Stromal cell of bone marrow (primary cell): ENCODE results near the gene KLHL1.
A peak's percentile ranks its signal among the peaks of the same experiment; 100 is the strongest.

ENCODE experiments used
- DNase-seq: peaks from one replicate; pipeline ENCODE4 v3.0.0-alpha.2; 2012; ENCODE audit warnings: low read depth

The KLHL1 gene

GRCh38 chr13:69872321-69873047 is 235.8 kb downstream of the KLHL1 start:
- DNase-seq = no peak

GRCh38 chr13:69866555-69866954 is 241.7 kb downstream of the KLHL1 start:
- DNase-seq = no peak

GRCh38 chr13:69857183-69857821 is 250.9 kb downstream of the KLHL1 start:
- peak; percentile 4 for DNase-seq

- no peak for DNase-seq
These were observed 251.9 kb downstream of the KLHL1 start for GRCh38 chr13:69856331-69856730.

GRCh38 chr13:69828527-69828926 is 279.7 kb downstream of the KLHL1 start:
- no peak for DNase-seq

- DNase-seq = no peak
These were observed 288.1 kb downstream of the KLHL1 start for GRCh38 chr13:69820180-69820579.

- no peak for DNase-seq
These were observed 290.9 kb downstream of the KLHL1 start for GRCh38 chr13:69817333-69817869.

GRCh38 chr13:69809152-69809551 is 299.1 kb downstream of the KLHL1 start:
- no peak for DNase-seq

GRCh38 chr13:69796256-69796655 is 312.0 kb downstream of the KLHL1 start:
- DNase-seq = no peak

GRCh38 chr13:69793783-69794453 is 314.3 kb downstream of the KLHL1 start:
- no peak for DNase-seq

GRCh38 chr13:69776937-69777336 is 331.3 kb downstream of the KLHL1 start:
- no peak for DNase-seq

- DNase-seq = no peak
These were observed 338.6 kb downstream of the KLHL1 start for GRCh38 chr13:69769608-69770007.

GRCh38 chr13:69761581-69761980 is 346.7 kb downstream of the KLHL1 start:
- no peak for DNase-seq

GRCh38 chr13:69755101-69755500 is 353.2 kb downstream of the KLHL1 start:
- DNase-seq = no peak

GRCh38 chr13:69751259-69751658 is 357.0 kb downstream of the KLHL1 start:
- DNase-seq = no peak

GRCh38 chr13:69737129-69737935 is 370.9 kb downstream of the KLHL1 start:
- no peak for DNase-seq

- DNase-seq = no peak
These were observed 386.6 kb downstream of the KLHL1 start for GRCh38 chr13:69721631-69722030.

GRCh38 chr13:69720278-69720983 is 387.8 kb downstream of the KLHL1 start:
- DNase-seq = no peak

GRCh38 chr13:69706807-69707206 is 401.4 kb downstream of the KLHL1 start:
- no peak for DNase-seq

GRCh38 chr13:69704311-69704710 is 403.9 kb downstream of the KLHL1 start:
- DNase-seq = no peak

GRCh38 chr13:69690999-69691398 is 417.3 kb downstream of the KLHL1 start:
- no peak for DNase-seq
